Brain microvascular endothelial cell (primary cell): ENCODE data around the gene SLC29A3.
"Not testable (repeated sequence)": the region's sequence is repeated elsewhere in the genome, so short reads cannot be mapped to it uniquely, and the experiment has no call there.

Source experiments
- DNase-seq: peaks from one replicate; pipeline ENCODE4 v3.0.0-alpha.2; 2020
- H3K27ac ChIP-seq: fragments of 250-450 bp; sonication (Bioruptor Pico); 2 replicates; pipeline ENCODE4 v1.5.1; 2020; ENCODE audit warnings: mild to moderate bottlenecking, moderate library complexity
- H3K27me3 ChIP-seq: fragments of 250-450 bp; sonication (Bioruptor Pico); replicated peaks from 2 replicates; pipeline ENCODE4 v1.5.1; 2020; ENCODE audit warnings: mild to moderate bottlenecking
- H3K36me3 ChIP-seq: fragments of 250-450 bp; sonication (Bioruptor Pico); replicated peaks from 2 replicates; pipeline ENCODE4 v1.5.1; 2020; ENCODE audit warnings: mild to moderate bottlenecking
- H3K4me3 ChIP-seq: 2 replicates; pipeline ENCODE4 v1.5.1; 2011; ENCODE audit warnings: low read depth, mild to moderate bottlenecking, control low read depth, low read length, moderate library complexity
- in situ Hi-C: cut with HindIII; loops from 2 replicates; pipeline ENCODE4 v1.10.0; 2017; ENCODE audit warnings: low sequenced_read_pairs, low pct_ligation_motif_present
- TF ChIP-seq, protein P1 (sequence below): IDR thresholded peaks from 2 replicates; pipeline ENCODE4 v1.5.1; 2011; ENCODE audit warnings: low read depth, mild to moderate bottlenecking, moderate library complexity, low read length, control low read depth, inconsistent platforms; ENCODE audit errors: missing control alignments

Gene SLC29A3

DNA sequence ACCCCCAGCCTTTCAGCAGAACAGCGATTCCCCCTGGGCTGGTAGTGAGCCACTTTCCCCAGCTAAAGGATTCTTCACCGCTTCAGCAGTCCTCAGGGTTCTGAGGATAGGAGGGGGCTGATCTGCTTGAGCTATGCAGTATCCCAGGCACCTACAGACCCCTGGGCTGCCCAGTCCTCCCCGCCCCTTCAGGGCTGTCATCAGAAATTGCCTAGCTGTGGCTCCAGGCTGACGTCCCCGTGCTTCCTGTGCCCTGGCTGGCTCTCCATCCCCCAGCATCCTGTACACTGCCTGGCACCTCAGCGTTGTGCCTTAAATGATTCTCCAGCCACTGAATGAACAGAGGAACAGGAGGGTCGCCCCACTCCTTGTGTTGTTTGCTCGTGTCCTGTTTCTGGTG, 39.2 kb downstream of the SLC29A3 start:
- TF ChIP-seq, protein P1, sequence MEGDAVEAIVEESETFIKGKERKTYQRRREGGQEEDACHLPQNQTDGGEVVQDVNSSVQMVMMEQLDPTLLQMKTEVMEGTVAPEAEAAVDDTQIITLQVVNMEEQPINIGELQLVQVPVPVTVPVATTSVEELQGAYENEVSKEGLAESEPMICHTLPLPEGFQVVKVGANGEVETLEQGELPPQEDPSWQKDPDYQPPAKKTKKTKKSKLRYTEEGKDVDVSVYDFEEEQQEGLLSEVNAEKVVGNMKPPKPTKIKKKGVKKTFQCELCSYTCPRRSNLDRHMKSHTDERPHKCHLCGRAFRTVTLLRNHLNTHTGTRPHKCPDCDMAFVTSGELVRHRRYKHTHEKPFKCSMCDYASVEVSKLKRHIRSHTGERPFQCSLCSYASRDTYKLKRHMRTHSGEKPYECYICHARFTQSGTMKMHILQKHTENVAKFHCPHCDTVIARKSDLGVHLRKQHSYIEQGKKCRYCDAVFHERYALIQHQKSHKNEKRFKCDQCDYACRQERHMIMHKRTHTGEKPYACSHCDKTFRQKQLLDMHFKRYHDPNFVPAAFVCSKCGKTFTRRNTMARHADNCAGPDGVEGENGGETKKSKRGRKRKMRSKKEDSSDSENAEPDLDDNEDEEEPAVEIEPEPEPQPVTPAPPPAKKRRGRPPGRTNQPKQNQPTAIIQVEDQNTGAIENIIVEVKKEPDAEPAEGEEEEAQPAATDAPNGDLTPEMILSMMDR: no peak
- Histone ChIP-seq H3K36me3 (no peaks in the 10 kb centered on the region), H3K27me3 (no peaks in the 10 kb centered on the region), H3K4me3 (no peak overlapping the region), H3K27ac (no peak overlapping the region)
- in situ Hi-C loops: no loop called here
- no peak for DNase-seq

DNA sequence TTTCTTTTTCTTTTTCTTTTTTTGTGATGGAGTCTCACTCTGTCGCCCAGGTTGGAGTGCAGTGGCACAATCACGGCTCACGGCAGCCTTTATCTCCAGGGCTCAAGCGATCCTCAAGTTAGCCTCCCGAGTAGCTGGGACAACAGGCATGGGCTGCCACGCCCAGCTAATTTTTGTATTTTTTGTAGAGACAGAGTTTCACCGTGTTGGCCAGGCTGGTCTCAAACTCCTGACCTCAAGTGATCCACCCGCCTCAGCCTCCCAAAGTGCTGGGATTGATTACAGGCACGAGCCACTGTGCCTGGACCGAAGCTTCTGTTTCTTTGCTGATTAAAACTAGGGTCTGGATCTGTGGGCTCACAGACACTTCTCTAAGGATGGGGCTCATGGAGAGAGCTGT, 39.8 kb downstream of the SLC29A3 start:
- H3K27me3 ChIP-seq, H3K4me3 ChIP-seq, H3K36me3 ChIP-seq, in situ Hi-C loops, DNase-seq, H3K27ac ChIP-seq: not testable (repeated sequence)

DNA sequence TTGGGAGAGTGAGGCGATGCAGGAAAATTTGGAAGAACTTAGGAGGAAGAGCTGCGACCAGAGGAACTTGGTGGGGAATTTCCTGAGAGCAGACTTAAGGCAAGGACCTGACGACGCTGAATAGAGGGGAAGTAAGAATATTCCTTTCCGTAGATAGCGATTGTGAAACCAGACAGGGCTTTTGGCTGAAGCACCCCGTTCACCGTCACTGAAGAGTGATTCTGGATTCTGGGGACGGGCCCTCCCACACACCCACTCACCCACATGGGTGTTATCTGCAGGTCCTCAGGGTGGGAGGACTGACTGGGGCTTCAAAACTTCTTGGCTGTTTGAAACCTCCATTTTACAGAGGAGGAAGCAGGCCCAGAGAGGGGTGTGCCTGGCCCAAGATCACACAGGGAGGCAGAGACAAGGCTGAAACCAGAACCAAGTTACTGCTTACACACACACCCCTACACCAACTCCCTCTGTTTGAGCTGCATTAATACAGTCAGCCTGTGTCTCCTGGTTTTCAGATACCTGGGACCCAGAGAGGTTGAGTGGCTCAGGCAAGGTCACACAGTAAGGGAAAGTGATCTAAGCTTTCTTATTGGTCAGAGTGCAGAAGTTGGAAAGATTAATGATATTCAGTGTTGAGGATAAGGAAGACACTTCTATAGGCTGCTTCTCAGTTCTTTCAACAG, 40.4 kb downstream of the SLC29A3 start:
- no peak for DNase-seq
- in situ Hi-C loops: no loop called here
- H3K27ac ChIP-seq: no peak overlapping the region
- no peaks in the 10 kb centered on the region for H3K36me3 ChIP-seq
- H3K4me3 ChIP-seq: no peak overlapping the region
- H3K27me3 ChIP-seq: no peaks in the 10 kb centered on the region
- TF ChIP-seq, protein P1: no peak

DNA sequence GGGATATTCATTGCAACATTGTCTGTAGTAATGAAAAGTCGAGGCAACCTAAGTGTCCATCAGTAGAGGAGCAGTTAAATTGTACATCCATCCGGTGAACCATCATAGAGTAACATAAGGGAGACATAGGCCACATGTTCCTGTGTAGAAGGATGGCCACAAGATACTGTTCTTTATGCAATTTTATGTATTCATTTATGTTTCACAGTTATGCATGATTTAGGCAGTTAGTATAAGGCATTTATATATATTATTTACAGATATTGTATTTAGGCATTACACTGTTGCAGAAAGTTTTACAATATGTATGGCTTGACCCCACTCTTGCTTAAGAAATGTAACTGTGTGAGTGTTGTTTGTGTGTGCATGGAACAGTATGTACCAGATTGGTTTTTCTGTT, 41.7 kb downstream of the SLC29A3 start:
- H3K36me3 ChIP-seq: no peaks in the 10 kb centered on the region
- H3K27ac ChIP-seq: no peak overlapping the region
- H3K27me3 ChIP-seq: no peaks in the 10 kb centered on the region
- DNase-seq: no peak
- in situ Hi-C loops: no loop called here
- H3K4me3 ChIP-seq: no peak overlapping the region
- TF ChIP-seq, protein P1: no peak

DNA sequence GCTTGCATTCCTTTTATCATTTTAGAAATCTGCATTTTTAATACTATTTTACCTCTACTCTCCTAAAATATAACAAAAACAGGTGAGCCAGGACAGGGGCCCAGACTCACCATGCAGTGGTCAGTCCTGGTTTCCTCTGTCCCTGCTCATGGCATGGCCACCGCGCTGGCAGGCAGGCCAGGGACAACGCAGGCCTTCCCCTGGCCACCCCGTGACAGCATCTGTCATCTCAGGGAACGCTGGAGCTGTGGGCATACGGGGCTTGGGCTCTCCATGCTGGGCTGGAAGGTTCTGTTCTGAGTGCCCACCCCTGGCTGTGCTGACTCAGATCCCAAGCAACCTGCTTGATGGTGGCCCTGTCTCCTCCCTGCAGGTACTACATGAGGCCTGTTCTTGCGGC, 42.5 kb downstream of the SLC29A3 start:
- TF ChIP-seq, protein P1: no peak
- DNase-seq: no peak
- Histone ChIP-seq H3K36me3 (no peaks in the 10 kb centered on the region), H3K27me3 (no peaks in the 10 kb centered on the region), H3K27ac (no peak overlapping the region), H3K4me3 (no peak overlapping the region)
- in situ Hi-C loops: no loop called here

DNA sequence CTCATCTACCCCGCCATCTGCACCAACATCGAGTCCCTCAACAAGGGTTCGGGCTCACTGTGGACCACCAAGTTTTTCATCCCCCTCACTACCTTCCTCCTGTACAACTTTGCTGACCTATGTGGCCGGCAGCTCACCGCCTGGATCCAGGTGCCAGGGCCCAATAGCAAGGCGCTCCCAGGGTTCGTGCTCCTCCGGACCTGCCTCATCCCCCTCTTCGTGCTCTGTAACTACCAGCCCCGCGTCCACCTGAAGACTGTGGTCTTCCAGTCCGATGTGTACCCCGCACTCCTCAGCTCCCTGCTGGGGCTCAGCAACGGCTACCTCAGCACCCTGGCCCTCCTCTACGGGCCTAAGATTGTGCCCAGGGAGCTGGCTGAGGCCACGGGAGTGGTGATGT, 43.1 kb downstream of the SLC29A3 start:
- in situ Hi-C loops: no loop called here
- no peak for DNase-seq
- H3K27me3 ChIP-seq: no peaks in the 10 kb centered on the region
- no peak overlapping the region for H3K4me3 ChIP-seq
- TF ChIP-seq, protein P1: no peak
- no peak overlapping the region for H3K27ac ChIP-seq
- no peaks in the 10 kb centered on the region for H3K36me3 ChIP-seq
